ENCODE measurements around the gene WDFY3.

DNA sequence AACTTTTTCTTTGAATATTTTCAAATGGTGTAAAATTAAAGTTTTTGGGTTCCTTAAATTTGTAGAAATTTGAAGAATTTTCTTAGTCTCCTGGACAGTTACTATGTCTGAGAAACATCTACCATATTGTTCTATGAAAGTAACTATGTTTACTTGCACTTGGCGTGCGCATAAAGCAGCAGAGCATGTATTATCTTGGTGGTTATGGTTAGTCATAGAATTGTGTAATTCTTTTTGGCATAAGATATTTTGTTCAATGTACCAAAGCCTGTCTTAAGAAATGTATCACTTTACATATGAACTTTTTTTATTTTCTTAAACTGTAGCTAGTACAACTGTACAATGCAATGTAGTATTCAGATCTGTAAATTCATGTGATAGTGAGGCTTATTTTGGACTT, 334.4 kb downstream of the WDFY3 start:
- no peak for TF ChIP-seq EZH2phosphoT487 (IDR thresholded peaks at IDR 0.05; ENCODE audit: low read depth)
- TF ChIP-seq, protein P1, sequence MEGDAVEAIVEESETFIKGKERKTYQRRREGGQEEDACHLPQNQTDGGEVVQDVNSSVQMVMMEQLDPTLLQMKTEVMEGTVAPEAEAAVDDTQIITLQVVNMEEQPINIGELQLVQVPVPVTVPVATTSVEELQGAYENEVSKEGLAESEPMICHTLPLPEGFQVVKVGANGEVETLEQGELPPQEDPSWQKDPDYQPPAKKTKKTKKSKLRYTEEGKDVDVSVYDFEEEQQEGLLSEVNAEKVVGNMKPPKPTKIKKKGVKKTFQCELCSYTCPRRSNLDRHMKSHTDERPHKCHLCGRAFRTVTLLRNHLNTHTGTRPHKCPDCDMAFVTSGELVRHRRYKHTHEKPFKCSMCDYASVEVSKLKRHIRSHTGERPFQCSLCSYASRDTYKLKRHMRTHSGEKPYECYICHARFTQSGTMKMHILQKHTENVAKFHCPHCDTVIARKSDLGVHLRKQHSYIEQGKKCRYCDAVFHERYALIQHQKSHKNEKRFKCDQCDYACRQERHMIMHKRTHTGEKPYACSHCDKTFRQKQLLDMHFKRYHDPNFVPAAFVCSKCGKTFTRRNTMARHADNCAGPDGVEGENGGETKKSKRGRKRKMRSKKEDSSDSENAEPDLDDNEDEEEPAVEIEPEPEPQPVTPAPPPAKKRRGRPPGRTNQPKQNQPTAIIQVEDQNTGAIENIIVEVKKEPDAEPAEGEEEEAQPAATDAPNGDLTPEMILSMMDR (IDR thresholded peaks at IDR 0.05; ENCODE audit: low read depth, low read length) = no peak

All from OCI-LY3 (cell line).